Measurements from ENCODE around the gene IDH3B.

Gene IDH3B

DNA sequence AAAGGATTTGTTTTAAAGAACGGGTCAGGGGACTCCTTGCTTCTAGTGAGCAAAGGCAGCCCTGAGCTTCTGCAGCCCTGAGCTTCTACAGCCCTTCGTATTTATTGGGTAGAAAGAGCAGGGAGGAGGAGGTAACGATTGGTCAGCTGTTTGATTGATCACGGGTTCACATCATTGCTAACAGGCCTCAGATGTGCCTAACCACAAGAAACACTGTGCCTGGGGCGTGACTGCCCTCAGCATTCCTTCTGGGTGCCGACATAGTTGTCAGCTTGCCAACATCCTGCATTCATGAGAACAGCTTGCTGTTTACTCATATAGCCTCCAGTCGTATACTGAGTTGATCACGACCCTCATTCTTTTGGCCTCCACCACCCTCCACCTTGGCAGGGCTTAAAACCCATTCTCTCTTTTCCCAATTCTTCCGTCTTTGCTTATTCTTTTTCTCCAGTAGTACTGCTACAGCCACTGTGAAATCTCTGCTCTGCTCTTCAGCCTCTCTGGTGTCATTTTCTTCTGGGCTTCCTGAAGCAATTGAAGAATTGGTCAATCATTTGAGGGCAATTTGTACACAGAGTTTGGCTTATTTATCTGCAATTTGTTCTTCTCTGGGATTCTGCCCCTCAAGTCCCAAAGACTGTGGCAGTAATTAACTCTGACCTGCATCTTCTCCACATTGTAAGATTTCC lies 37.0 kb downstream of the IDH3B start:
- no CpG with 5 or more reads among the region's 9 CpGs for WGBS (ENCODE audit: extremely low coverage, insufficient coverage, low lambda C conversion rate)
- no peaks in the 10 kb centered on the region for H3K36me3 ChIP-seq (ENCODE audit: control insufficient read depth, insufficient read depth, low read length)
- H2BK120ac ChIP-seq (ENCODE audit: low read depth, low read length): no peak overlapping the region
- H3K4me3 ChIP-seq (ENCODE audit: low read length): no peak overlapping the region
- no peak overlapping the region for H3K56ac ChIP-seq (ENCODE audit: low read length)
- no peak overlapping the region for H3K4me2 ChIP-seq (ENCODE audit: low read length)
- no peak overlapping the region for H2BK15ac ChIP-seq (replicated peaks; ENCODE audit: low read depth)
- H3K79me1 ChIP-seq (ENCODE audit: low read length): no peaks in the 10 kb centered on the region
- no peaks in the 10 kb centered on the region for H3K79me2 ChIP-seq (ENCODE audit: control insufficient read depth, insufficient read depth, low read length)
- no peaks in the 10 kb centered on the region for H3K27me3 ChIP-seq (ENCODE audit: insufficient read depth, low read length, poor library complexity)
- no peak overlapping the region for H3K27ac ChIP-seq (ENCODE audit: low read depth, low read length)
- H3K4ac ChIP-seq (ENCODE audit: low read depth, low read length): no peak overlapping the region
- no peak overlapping the region for H2AK5ac ChIP-seq (ENCODE audit: low read length)
- H3K9ac ChIP-seq (ENCODE audit: low read length): no peak overlapping the region
- no peak overlapping the region for H4K5ac ChIP-seq (ENCODE audit: low read length)
- no peak overlapping the region for H2BK5ac ChIP-seq (ENCODE audit: low read length)
- no peak overlapping the region for H3K23ac ChIP-seq (ENCODE audit: low read length)
- no peak overlapping the region for H3K18ac ChIP-seq (ENCODE audit: low read length)
- no peak overlapping the region for H4K8ac ChIP-seq (ENCODE audit: low read depth, low read length)
- no peaks in the 10 kb centered on the region for H3K4me1 ChIP-seq (ENCODE audit: control insufficient read depth, low read depth, low read length)
- DNase-seq: peak; percentile 12

DNA sequence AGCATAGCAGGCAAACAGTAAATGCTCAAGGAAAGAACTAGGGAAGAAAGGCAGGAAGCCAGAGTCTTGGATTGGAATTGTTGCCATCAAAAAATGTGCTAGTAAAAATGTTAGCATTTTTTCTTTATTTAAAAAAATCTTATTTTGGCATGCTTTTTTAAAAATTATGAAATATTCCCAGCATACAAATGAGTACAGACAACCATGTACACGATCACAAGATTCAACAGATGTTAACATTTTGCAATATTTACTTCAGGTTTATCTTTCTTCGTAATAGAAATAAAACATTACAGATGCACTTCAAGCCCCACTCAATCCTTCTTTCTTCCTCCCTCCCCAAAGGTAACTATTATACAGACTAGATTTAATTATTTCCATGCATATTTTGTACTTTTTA lies 39.0 kb downstream of the IDH3B start:
- WGBS (ENCODE audit: extremely low coverage, insufficient coverage, low lambda C conversion rate): no CpG with 5 or more reads among the region's 2 CpGs

DNA sequence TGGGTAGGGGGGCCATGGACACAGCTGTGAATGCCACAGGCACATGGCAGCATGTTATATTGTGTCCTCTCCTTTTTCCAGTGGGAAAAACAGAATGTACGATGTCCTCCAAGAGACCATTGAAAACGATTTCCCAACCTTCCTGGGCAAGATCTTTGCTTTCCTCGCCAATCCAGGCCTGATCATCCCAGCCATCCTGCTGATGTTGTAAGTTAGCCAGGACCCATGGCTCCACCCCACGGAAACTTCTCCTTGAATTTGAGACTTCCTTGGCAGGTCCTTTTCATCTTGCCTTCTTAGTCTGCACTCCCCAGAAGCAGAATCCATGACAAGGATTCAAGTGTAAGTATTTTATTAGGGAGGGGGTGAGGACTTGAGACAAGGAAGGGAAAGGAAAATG lies 39.8 kb downstream of the IDH3B start:
- Histone ChIP-seq H2BK120ac (ENCODE audit: low read depth, low read length) (no peak overlapping the region), H4K5ac (ENCODE audit: low read length) (no peak overlapping the region), H2BK5ac (ENCODE audit: low read length) (no peak overlapping the region), H3K18ac (ENCODE audit: low read length) (no peak overlapping the region), H3K27ac (ENCODE audit: low read depth, low read length) (no peak overlapping the region), H4K8ac (ENCODE audit: low read depth, low read length) (no peak overlapping the region), H3K4me2 (ENCODE audit: low read length) (no peak overlapping the region), H3K9ac (ENCODE audit: low read length) (no peak overlapping the region), H2AK5ac (ENCODE audit: low read length) (no peak overlapping the region), H3K4me3 (ENCODE audit: low read length) (no peak overlapping the region), H3K79me1 (ENCODE audit: low read length) (no peaks in the 10 kb centered on the region), H3K27me3 (ENCODE audit: insufficient read depth, low read length, poor library complexity) (no peaks in the 10 kb centered on the region), H2BK15ac (replicated peaks; ENCODE audit: low read depth) (no peak overlapping the region), H3K4ac (ENCODE audit: low read depth, low read length) (no peak overlapping the region), H3K79me2 (ENCODE audit: control insufficient read depth, insufficient read depth, low read length) (no peaks in the 10 kb centered on the region), H3K23ac (ENCODE audit: low read length) (no peak overlapping the region), H3K36me3 (ENCODE audit: control insufficient read depth, insufficient read depth, low read length) (no peaks in the 10 kb centered on the region), H3K4me1 (ENCODE audit: control insufficient read depth, low read depth, low read length) (no peaks in the 10 kb centered on the region), H3K56ac (ENCODE audit: low read length) (no peak overlapping the region)
- no CpG with 5 or more reads among the region's 4 CpGs for WGBS (ENCODE audit: extremely low coverage, insufficient coverage, low lambda C conversion rate)
- no peak for DNase-seq

More for the DNA sequence above, 39.0 kb downstream of the IDH3B start:
- Histone ChIP-seq H3K4ac (ENCODE audit: low read depth, low read length) (no peak overlapping the region), H2BK5ac (ENCODE audit: low read length) (no peak overlapping the region), H2AK5ac (ENCODE audit: low read length) (no peak overlapping the region), H2BK120ac (ENCODE audit: low read depth, low read length) (no peak overlapping the region), H3K79me1 (ENCODE audit: low read length) (no peaks in the 10 kb centered on the region), H3K4me3 (ENCODE audit: low read length) (no peak overlapping the region), H3K4me1 (ENCODE audit: control insufficient read depth, low read depth, low read length) (no peaks in the 10 kb centered on the region), H3K56ac (ENCODE audit: low read length) (no peak overlapping the region), H3K27me3 (ENCODE audit: insufficient read depth, low read length, poor library complexity) (no peaks in the 10 kb centered on the region), H4K5ac (ENCODE audit: low read length) (no peak overlapping the region), H3K36me3 (ENCODE audit: control insufficient read depth, insufficient read depth, low read length) (no peaks in the 10 kb centered on the region), H4K8ac (ENCODE audit: low read depth, low read length) (no peak overlapping the region), H3K18ac (ENCODE audit: low read length) (no peak overlapping the region), H3K23ac (ENCODE audit: low read length) (no peak overlapping the region), H3K27ac (ENCODE audit: low read depth, low read length) (no peak overlapping the region), H3K79me2 (ENCODE audit: control insufficient read depth, insufficient read depth, low read length) (no peaks in the 10 kb centered on the region), H2BK15ac (replicated peaks; ENCODE audit: low read depth) (no peak overlapping the region), H3K4me2 (ENCODE audit: low read length) (no peak overlapping the region), H3K9ac (ENCODE audit: low read length) (no peak overlapping the region)
- DNase-seq: no peak

DNA sequence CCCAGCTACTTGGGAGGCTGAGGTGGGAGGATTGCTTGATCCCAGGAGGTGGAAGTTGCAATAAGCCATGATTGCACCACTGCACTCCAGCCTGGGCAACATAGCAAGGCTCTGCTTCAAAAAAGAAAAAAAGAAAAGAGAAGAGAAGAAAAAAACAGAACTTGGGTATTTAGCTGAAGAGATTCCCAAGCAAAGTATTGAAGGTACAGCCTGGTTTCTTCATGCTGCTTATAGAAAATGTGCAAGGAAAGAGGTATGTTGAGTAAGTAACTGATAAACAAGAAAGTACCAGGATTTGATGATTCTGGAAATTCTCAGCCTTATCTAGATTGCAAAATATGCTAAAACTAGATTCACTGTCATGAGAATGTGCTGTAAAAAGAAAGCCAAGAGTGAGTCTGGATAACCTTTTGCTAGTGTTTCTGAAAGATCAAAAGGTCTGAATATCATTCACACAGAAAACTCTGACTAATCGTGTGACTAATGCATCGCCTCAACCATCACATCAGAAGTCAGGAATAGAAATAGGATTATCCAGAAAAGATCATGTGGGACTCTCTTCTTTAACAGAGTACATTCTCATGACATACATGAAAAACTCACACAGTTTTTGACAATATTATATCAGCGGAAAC lies 43.9 kb downstream of the IDH3B start:
- H3K27me3 ChIP-seq (ENCODE audit: insufficient read depth, low read length, poor library complexity): peaks cover 2% of the 10 kb centered on the region
- H2BK15ac ChIP-seq (replicated peaks; ENCODE audit: low read depth): no peak overlapping the region
- no peak overlapping the region for H3K4me3 ChIP-seq (ENCODE audit: low read length)
- H4K8ac ChIP-seq (ENCODE audit: low read depth, low read length): no peak overlapping the region
- no peak overlapping the region for H3K4me2 ChIP-seq (ENCODE audit: low read length)
- H3K9ac ChIP-seq (ENCODE audit: low read length): no peak overlapping the region
- H3K36me3 ChIP-seq (ENCODE audit: control insufficient read depth, insufficient read depth, low read length): no peaks in the 10 kb centered on the region
- H4K5ac ChIP-seq (ENCODE audit: low read length): no peak overlapping the region
- no peaks in the 10 kb centered on the region for H3K79me1 ChIP-seq (ENCODE audit: low read length)
- WGBS (ENCODE audit: extremely low coverage, insufficient coverage, low lambda C conversion rate): no CpG with 5 or more reads among the region's 3 CpGs
- H3K79me2 ChIP-seq (ENCODE audit: control insufficient read depth, insufficient read depth, low read length): no peaks in the 10 kb centered on the region
- no peak overlapping the region for H2BK120ac ChIP-seq (ENCODE audit: low read depth, low read length)
- no peak for DNase-seq
- no peak overlapping the region for H3K56ac ChIP-seq (ENCODE audit: low read length)
- H2BK5ac ChIP-seq (ENCODE audit: low read length): no peak overlapping the region
- H3K4me1 ChIP-seq (ENCODE audit: control insufficient read depth, low read depth, low read length): no peaks in the 10 kb centered on the region
- H3K4ac ChIP-seq (ENCODE audit: low read depth, low read length): no peak overlapping the region
- no peak overlapping the region for H3K23ac ChIP-seq (ENCODE audit: low read length)
- H3K27ac ChIP-seq (ENCODE audit: low read depth, low read length): no peak overlapping the region
- no peak overlapping the region for H3K18ac ChIP-seq (ENCODE audit: low read length)
- no peak overlapping the region for H2AK5ac ChIP-seq (ENCODE audit: low read length)

DNA sequence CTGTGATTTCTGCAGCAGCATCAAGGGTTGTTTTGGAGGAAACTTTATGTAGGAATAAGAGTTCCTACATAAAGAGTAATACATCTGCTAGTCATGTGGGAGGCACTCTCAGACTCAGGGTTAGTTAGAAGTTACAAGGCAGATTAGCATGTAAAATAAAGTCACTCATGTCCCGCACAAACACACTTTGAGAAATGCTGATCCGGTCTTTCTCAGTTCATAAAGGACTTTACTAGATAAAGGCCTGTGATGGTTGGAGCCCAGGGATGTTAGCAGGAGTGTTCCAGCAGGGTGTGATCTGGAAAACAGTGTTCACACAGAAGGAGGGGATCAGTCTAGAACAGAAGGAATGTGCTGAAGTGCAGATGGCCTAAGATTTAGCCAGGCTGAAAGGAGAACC lies 44.7 kb downstream of the IDH3B start:
- Histone ChIP-seq H3K79me1 (ENCODE audit: low read length) (no peaks in the 10 kb centered on the region), H3K18ac (ENCODE audit: low read length) (no peak overlapping the region), H2BK120ac (ENCODE audit: low read depth, low read length) (no peak overlapping the region), H2AK5ac (ENCODE audit: low read length) (no peak overlapping the region), H3K4ac (ENCODE audit: low read depth, low read length) (no peak overlapping the region), H3K27ac (ENCODE audit: low read depth, low read length) (no peak overlapping the region), H4K8ac (ENCODE audit: low read depth, low read length) (no peak overlapping the region), H4K5ac (ENCODE audit: low read length) (no peak overlapping the region), H3K36me3 (ENCODE audit: control insufficient read depth, insufficient read depth, low read length) (no peaks in the 10 kb centered on the region), H2BK5ac (ENCODE audit: low read length) (no peak overlapping the region), H3K79me2 (ENCODE audit: control insufficient read depth, insufficient read depth, low read length) (no peaks in the 10 kb centered on the region), H2BK15ac (replicated peaks; ENCODE audit: low read depth) (no peak overlapping the region), H3K27me3 (ENCODE audit: insufficient read depth, low read length, poor library complexity) (peaks cover 2% of the 10 kb centered on the region), H3K23ac (ENCODE audit: low read length) (no peak overlapping the region), H3K9ac (ENCODE audit: low read length) (no peak overlapping the region), H3K4me2 (ENCODE audit: low read length) (no peak overlapping the region), H3K4me3 (ENCODE audit: low read length) (no peak overlapping the region), H3K4me1 (ENCODE audit: control insufficient read depth, low read depth, low read length) (no peaks in the 10 kb centered on the region), H3K56ac (ENCODE audit: low read length) (no peak overlapping the region)
- DNase-seq: no peak
- WGBS (ENCODE audit: extremely low coverage, insufficient coverage, low lambda C conversion rate): no CpG with 5 or more reads among the region's 2 CpGs

DNA sequence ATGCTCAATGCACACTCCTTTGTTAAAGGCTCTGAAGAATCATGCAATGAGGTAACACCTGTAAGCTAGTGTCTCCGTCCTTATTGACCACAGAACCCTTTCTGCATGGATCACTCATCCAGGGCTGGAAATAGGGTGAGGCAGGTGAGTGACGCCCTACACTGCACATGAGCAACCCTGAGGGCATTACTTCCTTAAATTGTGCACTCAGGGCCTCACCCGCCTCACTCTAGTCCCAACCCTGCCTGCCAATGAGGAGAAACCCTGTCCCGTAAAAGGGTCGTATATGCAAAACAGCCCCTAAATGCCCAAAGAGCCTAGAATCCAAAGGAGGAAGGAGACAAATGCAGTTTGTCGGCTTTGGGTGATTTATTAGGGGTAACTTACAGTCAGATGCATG lies 45.2 kb downstream of the IDH3B start:
- H3K4me1 ChIP-seq (ENCODE audit: control insufficient read depth, low read depth, low read length): no peaks in the 10 kb centered on the region
- no peak overlapping the region for H3K9ac ChIP-seq (ENCODE audit: low read length)
- no peak overlapping the region for H4K8ac ChIP-seq (ENCODE audit: low read depth, low read length)
- H3K36me3 ChIP-seq (ENCODE audit: control insufficient read depth, insufficient read depth, low read length): no peaks in the 10 kb centered on the region
- H3K4me3 ChIP-seq (ENCODE audit: low read length): no peak overlapping the region
- no peak overlapping the region for H2AK5ac ChIP-seq (ENCODE audit: low read length)
- no peaks in the 10 kb centered on the region for H3K79me1 ChIP-seq (ENCODE audit: low read length)
- no peak overlapping the region for H3K56ac ChIP-seq (ENCODE audit: low read length)
- H3K4ac ChIP-seq (ENCODE audit: low read depth, low read length): no peak overlapping the region
- no peaks in the 10 kb centered on the region for H3K79me2 ChIP-seq (ENCODE audit: control insufficient read depth, insufficient read depth, low read length)
- no peak for DNase-seq
- peaks cover 2% of the 10 kb centered on the region for H3K27me3 ChIP-seq (ENCODE audit: insufficient read depth, low read length, poor library complexity)
- no peak overlapping the region for H3K4me2 ChIP-seq (ENCODE audit: low read length)
- no peak overlapping the region for H4K5ac ChIP-seq (ENCODE audit: low read length)
- H2BK120ac ChIP-seq (ENCODE audit: low read depth, low read length): no peak overlapping the region
- no peak overlapping the region for H3K18ac ChIP-seq (ENCODE audit: low read length)
- H2BK5ac ChIP-seq (ENCODE audit: low read length): no peak overlapping the region
- H3K27ac ChIP-seq (ENCODE audit: low read depth, low read length): no peak overlapping the region
- no CpG with 5 or more reads among the region's 6 CpGs for WGBS (ENCODE audit: extremely low coverage, insufficient coverage, low lambda C conversion rate)
- H3K23ac ChIP-seq (ENCODE audit: low read length): no peak overlapping the region
- H2BK15ac ChIP-seq (replicated peaks; ENCODE audit: low read depth): no peak overlapping the region

All from mesendoderm (in vitro differentiated cells).